ENCODE data around the gene CPE. TPM values are rescaled to one million over a fixed set of nuclear protein-coding genes. Genes with fewer than 3 reads are reported as not detected.

Gene CPE
- total and polyA plus RNA-seq, 2 of the 4 experiments (the other 2 are of a cell fraction) = 3.6 to 13.5 TPM

DNA sequence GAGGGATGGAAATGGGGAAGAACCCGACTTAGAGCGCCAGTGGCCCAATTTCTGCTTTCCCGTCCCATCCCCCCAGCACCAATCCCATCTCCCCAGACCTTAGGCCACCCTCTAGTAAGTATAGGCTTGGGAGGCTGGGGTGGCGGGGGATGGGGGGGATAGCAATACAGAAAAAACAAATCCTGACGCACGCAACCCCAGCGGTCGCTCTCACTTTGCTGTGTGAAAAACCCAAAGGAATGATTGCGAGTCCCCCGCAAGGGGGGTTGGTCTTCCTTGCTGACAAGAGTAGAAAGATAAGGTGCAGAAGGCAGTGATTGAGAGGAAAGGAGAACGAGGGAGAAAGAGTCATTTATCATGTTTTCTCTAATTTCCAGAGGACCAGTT lies 863 bp downstream of the CPE start:
- H2AK5ac ChIP-seq (ENCODE audit: low read depth, low read length) = no peak overlapping the region
- no peak overlapping the region for H3K4ac ChIP-seq (ENCODE audit: low read depth, low read length)
- dilution Hi-C loops (cut with HindIII; ENCODE audit: low sequenced_read_pairs, unreplicated experiment) (no loop called here), intact Hi-C loops (cut with micrococcal nuclease) (loop anchor here (2.0 kb wide), 1 partner anchor 53 kb away; the partner anchor contains the start of gene MSMO1), in situ Hi-C loops (cut with MboI; ENCODE audit: low sequenced_read_pairs) (no loop called here)
- CTCF ChIA-PET = interaction anchor here (1.5 to 1.9 kb wide), 3 partner anchors 10 to 249 kb away, joined by 5 to 6 read pairs (median 6); no protein-coding TSS in a partner anchor
- POLR2A ChIA-PET (ENCODE audit: unreplicated experiment) = no interaction called here
- H4K8ac ChIP-seq (ENCODE audit: low read depth in 2 of 2, low read length in 2 of 2) = no peak overlapping the region
- H3K79me1 ChIP-seq (ENCODE audit: low read depth in 1 of 2, low read length in 2 of 2) = no peaks in the 10 kb centered on the region
- H2BK20ac ChIP-seq (ENCODE audit: low read depth, low read length) = no peak overlapping the region
- no peak for TF ChIP-seq BHLHE40 (IDR thresholded peaks at IDR 0.05; ENCODE audit: low read depth, low read length)
- no peak for TF ChIP-seq CHD1 (IDR thresholded peaks at IDR 0.05; ENCODE audit: low read depth, low read length)
- TF ChIP-seq, protein P1, sequence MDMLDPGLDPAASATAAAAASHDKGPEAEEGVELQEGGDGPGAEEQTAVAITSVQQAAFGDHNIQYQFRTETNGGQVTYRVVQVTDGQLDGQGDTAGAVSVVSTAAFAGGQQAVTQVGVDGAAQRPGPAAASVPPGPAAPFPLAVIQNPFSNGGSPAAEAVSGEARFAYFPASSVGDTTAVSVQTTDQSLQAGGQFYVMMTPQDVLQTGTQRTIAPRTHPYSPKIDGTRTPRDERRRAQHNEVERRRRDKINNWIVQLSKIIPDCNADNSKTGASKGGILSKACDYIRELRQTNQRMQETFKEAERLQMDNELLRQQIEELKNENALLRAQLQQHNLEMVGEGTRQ (IDR thresholded peaks at IDR 0.05; ENCODE audit: low read depth, low read length) = no peak
- TF ChIP-seq, protein P2, sequence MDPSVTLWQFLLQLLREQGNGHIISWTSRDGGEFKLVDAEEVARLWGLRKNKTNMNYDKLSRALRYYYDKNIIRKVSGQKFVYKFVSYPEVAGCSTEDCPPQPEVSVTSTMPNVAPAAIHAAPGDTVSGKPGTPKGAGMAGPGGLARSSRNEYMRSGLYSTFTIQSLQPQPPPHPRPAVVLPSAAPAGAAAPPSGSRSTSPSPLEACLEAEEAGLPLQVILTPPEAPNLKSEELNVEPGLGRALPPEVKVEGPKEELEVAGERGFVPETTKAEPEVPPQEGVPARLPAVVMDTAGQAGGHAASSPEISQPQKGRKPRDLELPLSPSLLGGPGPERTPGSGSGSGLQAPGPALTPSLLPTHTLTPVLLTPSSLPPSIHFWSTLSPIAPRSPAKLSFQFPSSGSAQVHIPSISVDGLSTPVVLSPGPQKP (IDR thresholded peaks at IDR 0.05; ENCODE audit: borderline replicate concordance, low read depth, low read length) = no peak
- no peak for TF ChIP-seq POLR2A (IDR thresholded peaks at IDR 0.05; ENCODE audit: low read depth, low read length)
- no peak for TF ChIP-seq MAZ (IDR thresholded peaks at IDR 0.05; ENCODE audit: borderline replicate concordance, low read depth, low read length)
- no peak for TF ChIP-seq RCOR1 (IDR thresholded peaks at IDR 0.05; ENCODE audit: insufficient replicate concordance, low read length)
- TF ChIP-seq MAFK (IDR thresholded peaks at IDR 0.05; ENCODE audit: low read depth, low read length) = no peak
- TF ChIP-seq RAD21 (IDR thresholded peaks at IDR 0.05; ENCODE audit: low read length) = no peak
- no peak for TF ChIP-seq RFX5 (IDR thresholded peaks at IDR 0.05; ENCODE audit: low read depth, low read length)
- TF ChIP-seq CEBPB (IDR thresholded peaks at IDR 0.05; ENCODE audit: low read depth, low read length) = no peak
- no peak for TF ChIP-seq MXI1 (IDR thresholded peaks at IDR 0.05; ENCODE audit: borderline replicate concordance, low read depth, low read length)
- no peak overlapping the region for H3K18ac ChIP-seq (ENCODE audit: low read depth, low read length)
- no peak overlapping the region for H4K5ac ChIP-seq (ENCODE audit: low read depth, low read length)
- peaks cover 2% of the 10 kb centered on the region; the same call in 1 of the 2 replicates for H3K27me3 ChIP-seq (ENCODE audit: control insufficient read depth, insufficient read depth, low read length)
- no peaks in the 10 kb centered on the region for H3K9me1 ChIP-seq (ENCODE audit: insufficient read depth, low read length)
- WGBS, 2 experiments (ENCODE audit: extremely low coverage in 2 of 2, insufficient read length in 1 of 2) = 72% methylated on average over 4 of the region's 11 CpGs; no CpG with 5 or more reads in 1 of the 2 experiments
- H4K91ac ChIP-seq (ENCODE audit: insufficient read depth, low read depth, low read length) = no peak overlapping the region
- H4K20me1 ChIP-seq (ENCODE audit: insufficient read depth, low read length) = no peaks in the 10 kb centered on the region
- H3K9me3 ChIP-seq (ENCODE audit: control insufficient read depth, insufficient read depth, low read length) = no peaks in the 10 kb centered on the region
- no peak overlapping the region for H3K14ac ChIP-seq (replicated peaks; ENCODE audit: low read depth, low read length)
- no peak overlapping the region for H2AFZ ChIP-seq (replicated peaks; ENCODE audit: low read length, poor library complexity)
- no peak overlapping the region for H3K56ac ChIP-seq (ENCODE audit: extremely low read depth, insufficient read depth, low read length)
- no peak overlapping the region for H2AK9ac ChIP-seq (replicated peaks; ENCODE audit: low read depth, low read length, poor library complexity)
- no peak overlapping the region for H3K4me3 ChIP-seq (ENCODE audit: insufficient read depth, low read depth, low read length)
- H2BK120ac ChIP-seq (ENCODE audit: low read depth, low read length) = no peak overlapping the region
- no peak overlapping the region for H3K23ac ChIP-seq (ENCODE audit: low read depth, low read length)
- H3K27ac ChIP-seq (ENCODE audit: insufficient read depth, low read length) = no peak overlapping the region
- H2BK5ac ChIP-seq (ENCODE audit: low read depth, low read length, poor library complexity, severe bottlenecking) = no peak overlapping the region
- H2BK15ac ChIP-seq (ENCODE audit: low read depth, low read length) = no peak overlapping the region
- BruUV-seq (replicated peaks) = no TSS peak
- no peak overlapping the region for H3K9ac ChIP-seq (ENCODE audit: low read depth, low read length)
- no peaks in the 10 kb centered on the region for H3K36me3 ChIP-seq (ENCODE audit: control insufficient read depth, insufficient read depth, low read length)
- DNase-seq = no peak
- H3K4me2 ChIP-seq (ENCODE audit: low read depth, low read length) = no peak overlapping the region; the same call in 1 of the 2 replicates
- H3K4me1 ChIP-seq (ENCODE audit: control insufficient read depth, insufficient read depth, low read length) = no peaks in the 10 kb centered on the region
- ATAC-seq (ENCODE audit: low read depth) = no peak
